Parathyroid adenoma (tissue), 2 donors: ENCODE measurements around the gene CHST8.

Source experiments
- H2AFZ ChIP-seq: fragments of 300-600 bp; sonication (generic); one replicate; pipeline ENCODE4 v1.7.0; 2017; ENCODE audit warnings: antibody characterized with exemption, mild to moderate bottlenecking
- H3K27ac ChIP-seq: fragments of 300-600 bp; sonication (generic); one replicate; pipeline ENCODE4 v1.7.0; 2017
- H3K27me3 ChIP-seq: fragments of 300-600 bp; sonication (generic); one replicate; pipeline ENCODE4 v1.7.0; 2017; ENCODE audit warnings: low read length; ENCODE audit not compliant: control insufficient read depth, insufficient read depth
- H3K36me3 ChIP-seq: fragments of 300-600 bp; sonication (generic); one replicate; pipeline ENCODE4 v1.7.0; 2017; ENCODE audit warnings: low read length; ENCODE audit not compliant: control insufficient read depth, insufficient read depth
- H3K4me1 ChIP-seq: fragments of 300-600 bp; sonication (generic); one replicate; pipeline ENCODE4 v1.7.0; 2017; ENCODE audit warnings: control low read depth
- H3K4me2 ChIP-seq: fragments of 300-600 bp; sonication (generic); one replicate; pipeline ENCODE4 v1.7.0; 2017; ENCODE audit warnings: low read length
- H3K4me3 ChIP-seq: fragments of 300-600 bp; sonication (generic); one replicate; pipeline ENCODE4 v1.7.0; 2017; ENCODE audit warnings: low read depth, low read length
- H3K79me2 ChIP-seq: fragments of 300-600 bp; sonication (generic); one replicate; pipeline ENCODE4 v1.7.0; 2017; ENCODE audit warnings: control low read depth
- H3K9ac ChIP-seq: fragments of 300-600 bp; sonication (generic); one replicate; pipeline ENCODE4 v1.7.0; 2017; ENCODE audit warnings: mild to moderate bottlenecking
- H3K9me3 ChIP-seq: fragments of 300-600 bp; sonication (generic); one replicate; pipeline ENCODE4 v1.7.0; 2017; ENCODE audit warnings: low read length; ENCODE audit not compliant: control insufficient read depth
- CTCF ChIP-seq: fragments of 300-600 bp; sonication (generic); IDR thresholded peaks from one replicate; pipeline ENCODE4 v1.7.0; 2017; ENCODE audit warnings: antibody characterized with exemption, mild to moderate bottlenecking
- donor health status: primary hyperparathyroidism.

Gene CHST8

DNA sequence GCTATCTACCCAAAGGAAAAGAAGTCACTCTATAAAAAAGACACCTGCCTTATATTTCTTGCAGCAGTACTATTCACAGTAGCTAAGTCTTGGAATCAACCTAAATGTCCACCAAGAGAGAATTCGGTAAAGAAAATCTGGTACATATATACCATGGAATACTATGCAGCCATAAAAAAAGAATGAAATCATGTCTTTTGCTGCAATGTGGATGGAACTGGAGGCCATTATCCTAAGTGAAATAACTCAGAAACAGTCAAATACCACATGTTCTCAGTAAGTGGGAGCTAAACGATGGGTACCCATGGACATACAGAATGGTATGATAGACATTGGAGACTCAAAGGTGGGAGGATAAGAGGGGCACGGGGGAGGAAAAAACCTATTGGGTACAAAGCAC, 92.4 kb downstream of the CHST8 start:
- Histone ChIP-seq H3K36me3 (no peaks in the 10 kb centered on the region), H3K4me1 (no peaks in the 10 kb centered on the region)
- TF ChIP-seq CTCF, result no peak

GRCh38 chr19:33715462-33715861, 93.7 kb downstream of the CHST8 start:
- Histone ChIP-seq H3K4me3 (no peak overlapping the region), H3K4me2 (no peak overlapping the region), H3K9ac (no peak overlapping the region), H3K36me3 (no peaks in the 10 kb centered on the region), H3K79me2 (no peaks in the 10 kb centered on the region), H3K27ac (no peak overlapping the region), H3K4me1 (no peaks in the 10 kb centered on the region), H3K9me3 (no peaks in the 10 kb centered on the region), H2AFZ (no peak overlapping the region), H3K27me3 (no peaks in the 10 kb centered on the region)
- TF ChIP-seq CTCF, result no peak

More for the DNA sequence above, 92.4 kb downstream of the CHST8 start:
- Histone ChIP-seq H3K27ac (no peak overlapping the region), H3K79me2 (no peaks in the 10 kb centered on the region), H3K4me2 (no peak overlapping the region), H2AFZ (no peak overlapping the region), H3K4me3 (no peak overlapping the region), H3K9me3 (no peaks in the 10 kb centered on the region), H3K9ac (no peak overlapping the region), H3K27me3 (no peaks in the 10 kb centered on the region)

GRCh38 chr19:33717878-33718277, 96.1 kb downstream of the CHST8 start:
- Histone ChIP-seq H3K4me2 (no peak overlapping the region), H3K4me3 (no peak overlapping the region), H3K27me3 (no peaks in the 10 kb centered on the region), H2AFZ (no peak overlapping the region), H3K9ac (no peak overlapping the region), H3K27ac (no peak overlapping the region), H3K9me3 (no peaks in the 10 kb centered on the region), H3K4me1 (no peaks in the 10 kb centered on the region), H3K36me3 (no peaks in the 10 kb centered on the region), H3K79me2 (no peaks in the 10 kb centered on the region)
- no peak for TF ChIP-seq CTCF

GRCh38 chr19:33718651-33719254, 97.0 kb downstream of the CHST8 start:
- Histone ChIP-seq H3K27me3 (no peaks in the 10 kb centered on the region), H3K27ac (no peak overlapping the region), H3K9me3 (no peaks in the 10 kb centered on the region), H3K4me1 (no peaks in the 10 kb centered on the region), H2AFZ (no peak overlapping the region), H3K9ac (no peak overlapping the region), H3K36me3 (no peaks in the 10 kb centered on the region), H3K4me3 (no peak overlapping the region), H3K4me2 (no peak overlapping the region), H3K79me2 (no peaks in the 10 kb centered on the region)
- TF ChIP-seq CTCF, result no peak

DNA sequence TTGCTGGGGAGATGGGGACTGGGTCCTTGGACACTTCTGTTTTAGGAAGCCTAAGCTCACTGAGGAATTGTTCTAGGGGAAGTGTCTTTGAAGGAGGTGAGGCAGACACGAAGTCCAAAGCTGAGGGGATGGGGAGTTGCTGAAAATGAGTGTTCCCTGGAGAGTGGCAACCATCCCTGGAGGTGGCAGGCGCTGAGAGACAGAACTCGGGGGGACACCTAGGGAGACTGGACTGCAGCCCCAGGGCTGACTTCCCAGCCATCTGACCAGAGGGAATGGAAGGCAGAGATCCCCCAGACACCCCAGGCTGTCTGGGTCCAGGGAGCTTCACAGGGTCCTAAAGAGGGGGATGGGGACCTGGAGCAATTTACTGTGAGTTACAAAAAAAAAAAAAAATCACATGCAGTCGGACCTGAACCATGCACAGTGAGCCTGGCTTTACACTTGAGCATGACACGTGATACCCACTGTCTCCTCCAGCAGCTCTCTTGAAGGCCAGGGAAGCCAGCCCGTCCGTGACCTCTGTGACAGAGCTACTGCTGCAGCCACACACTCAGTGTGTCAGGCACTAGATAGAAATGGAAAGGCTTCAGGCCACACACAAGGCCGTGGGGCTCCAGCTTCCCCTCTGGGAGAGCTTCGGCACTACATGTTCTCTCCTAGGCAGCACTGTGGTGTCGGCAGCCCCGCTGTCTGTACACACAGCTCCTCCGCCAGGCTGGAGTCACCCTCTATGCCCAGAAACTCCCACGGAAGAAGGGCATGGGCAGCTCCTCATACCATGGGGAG, 97.8 kb downstream of the CHST8 start:
- no peaks in the 10 kb centered on the region for H3K79me2 ChIP-seq
- H2AFZ ChIP-seq, result no peak overlapping the region
- TF ChIP-seq CTCF, result no peak
- H3K4me3 ChIP-seq, result no peak overlapping the region
- no peaks in the 10 kb centered on the region for H3K27me3 ChIP-seq
- no peak overlapping the region for H3K27ac ChIP-seq
- H3K36me3 ChIP-seq, result no peaks in the 10 kb centered on the region
- H3K9ac ChIP-seq, result no peak overlapping the region
- H3K4me2 ChIP-seq, result no peak overlapping the region
- no peaks in the 10 kb centered on the region for H3K9me3 ChIP-seq
- no peaks in the 10 kb centered on the region for H3K4me1 ChIP-seq
